Nephron progenitor cell (in vitro differentiated cells): Measurements from ENCODE around the gene GJB3.

Experiments
- DNase-seq: peaks from one replicate; pipeline ENCODE4 v3.0.0; 2021
- H3K27ac Mint-ChIP-seq: 2 replicates; pipeline ENCODE4 v1.8.0; 2021; ENCODE audit warnings: mild to moderate bottlenecking, moderate library complexity, mixed read lengths
- H3K27me3 Mint-ChIP-seq: 2 replicates; pipeline ENCODE4 v1.8.0; 2021; ENCODE audit warnings: mild to moderate bottlenecking, low read depth, mixed read lengths; ENCODE audit not compliant: poor library complexity
- H3K36me3 Mint-ChIP-seq: 2 replicates; pipeline ENCODE4 v1.8.0; 2021; ENCODE audit warnings: low read depth, mixed read lengths
- H3K4me1 Mint-ChIP-seq: 2 replicates; pipeline ENCODE4 v1.8.0; 2021; ENCODE audit warnings: mixed read lengths
- H3K4me3 Mint-ChIP-seq: 2 replicates; pipeline ENCODE4 v1.8.0; 2021; ENCODE audit warnings: mild to moderate bottlenecking, moderate library complexity, mixed read lengths
- H3K9me3 Mint-ChIP-seq: 2 replicates; pipeline ENCODE4 v1.8.0; 2021; ENCODE audit warnings: mild to moderate bottlenecking, moderate library complexity, mixed read lengths
- TF ChIP-seq, protein P1 (sequence below): fragments of 200-600 bp; sonication (generic); IDR thresholded peaks from 2 replicates; pipeline ENCODE4 v1.5.0; 2021; ENCODE audit warnings: antibody characterized with exemption

Gene GJB3

DNA sequence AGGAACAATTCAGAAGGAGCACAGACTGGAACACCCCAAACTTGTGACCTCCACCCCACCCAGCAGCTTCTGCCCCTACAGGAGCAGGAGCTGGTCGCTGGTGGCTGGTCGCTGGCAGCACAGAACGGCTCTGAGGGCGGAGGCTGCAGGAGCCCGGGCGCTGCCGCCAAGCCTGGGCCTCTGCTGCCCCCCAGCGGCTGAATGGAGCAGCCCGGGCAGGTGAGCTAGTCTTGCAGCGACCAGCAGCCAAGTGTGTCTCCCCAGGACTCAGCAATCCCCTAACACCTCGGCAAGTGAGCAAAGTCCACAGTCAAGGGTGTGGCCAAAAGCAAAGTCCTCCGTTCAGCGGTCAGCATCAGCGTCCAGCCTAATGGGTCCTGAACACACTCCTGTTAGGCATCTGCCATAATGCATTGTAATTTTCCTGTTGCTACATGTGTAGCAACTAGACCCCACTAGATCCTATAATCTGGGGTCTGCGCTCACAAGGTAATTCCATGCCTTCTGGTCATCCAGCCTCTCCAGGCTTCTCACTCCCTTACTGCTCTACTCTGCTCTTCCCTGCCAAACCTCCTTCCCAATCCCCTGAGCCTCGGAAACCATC is 38.2 kb upstream of the GJB3 start:
- Mint-ChIP-seq H3K4me3 (no peak overlapping the region), H3K27me3 (peaks cover 25% of the 10 kb centered on the region)
- TF ChIP-seq, protein P1, sequence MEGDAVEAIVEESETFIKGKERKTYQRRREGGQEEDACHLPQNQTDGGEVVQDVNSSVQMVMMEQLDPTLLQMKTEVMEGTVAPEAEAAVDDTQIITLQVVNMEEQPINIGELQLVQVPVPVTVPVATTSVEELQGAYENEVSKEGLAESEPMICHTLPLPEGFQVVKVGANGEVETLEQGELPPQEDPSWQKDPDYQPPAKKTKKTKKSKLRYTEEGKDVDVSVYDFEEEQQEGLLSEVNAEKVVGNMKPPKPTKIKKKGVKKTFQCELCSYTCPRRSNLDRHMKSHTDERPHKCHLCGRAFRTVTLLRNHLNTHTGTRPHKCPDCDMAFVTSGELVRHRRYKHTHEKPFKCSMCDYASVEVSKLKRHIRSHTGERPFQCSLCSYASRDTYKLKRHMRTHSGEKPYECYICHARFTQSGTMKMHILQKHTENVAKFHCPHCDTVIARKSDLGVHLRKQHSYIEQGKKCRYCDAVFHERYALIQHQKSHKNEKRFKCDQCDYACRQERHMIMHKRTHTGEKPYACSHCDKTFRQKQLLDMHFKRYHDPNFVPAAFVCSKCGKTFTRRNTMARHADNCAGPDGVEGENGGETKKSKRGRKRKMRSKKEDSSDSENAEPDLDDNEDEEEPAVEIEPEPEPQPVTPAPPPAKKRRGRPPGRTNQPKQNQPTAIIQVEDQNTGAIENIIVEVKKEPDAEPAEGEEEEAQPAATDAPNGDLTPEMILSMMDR: peak; percentile 97

DNA sequence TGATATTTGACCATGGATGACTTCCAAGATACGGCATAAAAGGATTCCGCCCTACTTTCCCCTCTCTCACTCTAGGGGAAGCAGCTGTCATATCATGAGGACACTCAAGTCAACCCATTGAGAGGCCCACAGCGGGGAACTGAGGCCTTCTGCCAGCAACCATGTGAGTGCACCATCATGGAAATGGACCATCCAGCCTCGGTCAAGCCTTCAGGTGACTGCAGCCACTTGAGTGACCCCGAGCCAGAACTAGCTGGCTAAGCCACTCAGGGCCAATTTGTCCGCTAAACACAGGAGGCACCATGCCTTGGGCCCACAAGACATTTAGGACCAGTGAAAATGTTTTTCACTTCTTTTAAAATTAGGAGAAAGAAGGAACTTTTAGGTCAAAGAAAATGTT is 37.2 kb upstream of the GJB3 start:
- Mint-ChIP-seq H3K27ac (no peak overlapping the region), H3K4me1 (peaks cover 5% of the 10 kb centered on the region), H3K36me3 (no peaks in the 10 kb centered on the region), H3K4me3 (no peak overlapping the region), H3K27me3 (peaks cover 26% of the 10 kb centered on the region), H3K9me3 (no peaks in the 10 kb centered on the region)
- TF ChIP-seq, protein P1: no peak
- no peak for DNase-seq

More for the DNA sequence above, 38.2 kb upstream of the GJB3 start:
- no peaks in the 10 kb centered on the region for H3K9me3 Mint-ChIP-seq
- H3K36me3 Mint-ChIP-seq: no peaks in the 10 kb centered on the region
- H3K4me1 Mint-ChIP-seq: peaks cover 5% of the 10 kb centered on the region
- DNase-seq: peak; percentile 95
- H3K27ac Mint-ChIP-seq: no peak overlapping the region

DNA sequence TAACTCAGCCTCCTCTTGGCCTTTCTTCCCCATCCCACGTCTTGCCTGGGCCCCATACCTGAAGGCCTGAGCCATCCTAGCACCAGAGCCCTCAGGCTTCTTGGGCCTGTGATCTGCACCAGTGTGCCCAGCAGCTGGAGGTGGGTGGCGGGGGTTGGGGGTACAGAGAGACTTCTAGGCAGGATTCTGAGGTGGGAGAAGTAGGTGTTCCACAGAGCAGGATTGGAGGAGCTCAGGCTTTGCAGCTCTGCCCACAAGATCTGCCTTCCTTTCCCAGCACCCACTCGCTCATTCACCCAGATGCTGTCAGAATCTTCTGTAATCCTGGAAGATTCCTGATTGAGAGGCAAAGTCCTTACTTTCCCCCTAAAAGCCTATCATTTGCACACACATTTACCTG is 36.2 kb upstream of the GJB3 start:
- Mint-ChIP-seq H3K4me3 (no peak overlapping the region), H3K36me3 (no peaks in the 10 kb centered on the region), H3K4me1 (peaks cover 5% of the 10 kb centered on the region), H3K27ac (no peak overlapping the region), H3K9me3 (no peaks in the 10 kb centered on the region), H3K27me3 (peaks cover 34% of the 10 kb centered on the region)
- TF ChIP-seq, protein P1: no peak
- DNase-seq: no peak

DNA sequence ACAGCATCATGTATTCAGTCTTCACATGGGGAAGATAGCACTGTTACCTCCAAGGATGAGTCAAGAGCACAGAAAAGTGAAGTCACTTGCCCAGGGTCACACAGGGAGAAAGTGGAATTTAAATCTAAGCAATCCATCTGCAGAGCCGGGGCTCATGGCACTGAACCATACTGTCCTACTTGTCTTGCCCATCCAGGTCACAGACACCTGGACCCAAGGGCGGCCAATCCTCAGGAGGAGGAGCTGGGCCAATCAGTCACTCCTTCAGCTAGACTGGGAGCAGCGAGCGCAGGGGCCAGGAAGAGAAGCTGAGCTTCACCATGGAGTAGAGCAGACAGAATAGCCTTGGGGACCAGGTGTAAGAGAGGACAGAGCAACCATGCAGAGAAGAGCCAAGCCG is 35.3 kb upstream of the GJB3 start:
- no peak for DNase-seq
- Mint-ChIP-seq H3K9me3 (no peaks in the 10 kb centered on the region), H3K27ac (no peak overlapping the region), H3K27me3 (peaks cover 38% of the 10 kb centered on the region), H3K4me1 (no peaks in the 10 kb centered on the region), H3K36me3 (no peaks in the 10 kb centered on the region), H3K4me3 (no peak overlapping the region)
- TF ChIP-seq, protein P1: no peak

DNA sequence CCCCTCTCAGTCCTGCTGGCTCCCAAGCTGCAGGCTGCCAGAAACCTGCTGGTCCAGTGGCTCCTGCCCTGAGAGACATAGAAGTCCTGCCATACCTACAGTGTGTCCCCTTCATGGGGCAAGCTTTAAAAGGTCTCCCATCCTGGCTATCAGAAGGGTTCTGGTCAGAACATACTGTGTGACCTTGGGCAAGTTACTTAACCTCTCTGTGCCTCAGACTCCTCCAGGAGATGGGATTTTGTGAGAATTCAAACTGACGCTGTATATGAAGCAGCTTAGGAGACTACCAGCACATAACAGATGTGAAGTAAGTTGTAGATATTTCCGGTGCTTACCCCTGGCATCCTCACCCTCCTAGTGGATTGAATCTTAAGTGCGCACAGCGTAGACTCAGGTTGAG is 34.9 kb upstream of the GJB3 start:
- Mint-ChIP-seq H3K4me3 (no peak overlapping the region), H3K36me3 (no peaks in the 10 kb centered on the region), H3K27me3 (peaks cover 39% of the 10 kb centered on the region), H3K9me3 (no peaks in the 10 kb centered on the region), H3K4me1 (no peaks in the 10 kb centered on the region), H3K27ac (no peak overlapping the region)
- no peak for DNase-seq
- TF ChIP-seq, protein P1: no peak
